ENCODE data around the gene GOLIM4. TPM values are rescaled to one million over a fixed set of nuclear protein-coding genes. Genes with fewer than 3 reads are reported as not detected.

Gene GOLIM4
- total and polyA plus RNA-seq, 2 of the 13 experiments (the other 11 are each of a cell fraction or from before 2014, with no cell fraction given), result 10.9 to 47.7 TPM

GRCh38 chr3:168095611-168096209 lies at the start of gene GOLIM4 (continued):
- TF ChIP-seq SNRNP70 (IDR thresholded peaks at IDR 0.05; ENCODE audit: low read depth, low read length) (no peak), CREB3 (CRISPR knock-in tag; IDR thresholded peaks at IDR 0.05) (peak; percentile 68; the same call in 1 of the 2 replicates), BHLHE40 (IDR thresholded peaks at IDR 0.05; ENCODE audit: low read length) (no peak; the same call in 1 of the 2 replicates), CBX2 (IDR thresholded peaks at IDR 0.05; ENCODE audit: low read depth, low read length) (no peak), CBX2 (CRISPR knock-in tag; IDR thresholded peaks at IDR 0.05; ENCODE audit: low read depth) (no peak), PHF20 (CRISPR knock-in tag; IDR thresholded peaks at IDR 0.05) (peak; percentile 67), ZNF430 (CRISPR knock-in tag; IDR thresholded peaks at IDR 0.05) (peak; percentile 75; the same call in 1 of the 2 replicates), ZSCAN30 (CRISPR knock-in tag; IDR thresholded peaks at IDR 0.05) (no peak), ZNF567 (CRISPR knock-in tag; IDR thresholded peaks at IDR 0.05; ENCODE audit: borderline replicate concordance) (no peak), ZMYM4 (CRISPR knock-in tag; IDR thresholded peaks at IDR 0.05) (peak; percentile 94), TBL1XR1 (IDR thresholded peaks at IDR 0.05; ENCODE audit: borderline replicate concordance, low read length, partially characterized antibody) (no peak), ADNP (CRISPR knock-in tag; IDR thresholded peaks at IDR 0.05) (no peak), THYN1 (CRISPR knock-in tag; IDR thresholded peaks at IDR 0.05; ENCODE audit: borderline replicate concordance, low read depth) (no peak), MTA1 (CRISPR knock-in tag; IDR thresholded peaks at IDR 0.05; ENCODE audit: borderline replicate concordance) (0 out of 2 replicates have a peak, but pooled peaks have one; percentile 5), NR2F2 (IDR thresholded peaks at IDR 0.05; ENCODE audit: borderline replicate concordance, low read depth) (no peak), MXD3 (CRISPR knock-in tag; IDR thresholded peaks at IDR 0.05) (peak; percentile 79), PLSCR1 (CRISPR knock-in tag; IDR thresholded peaks at IDR 0.05; ENCODE audit: borderline replicate concordance) (0 out of 2 replicates have a peak, but pooled peaks have one; percentile 80), ZBTB4 (CRISPR knock-in tag; IDR thresholded peaks at IDR 0.05; ENCODE audit: borderline replicate concordance) (no peak), SETDB1 (CRISPR knock-in tag; IDR thresholded peaks at IDR 0.05; ENCODE audit: borderline replicate concordance) (no peak), SMAD1 (CRISPR knock-in tag; IDR thresholded peaks at IDR 0.05; ENCODE audit: borderline replicate concordance, low read depth) (no peak; the same call in 1 of the 2 replicates), ZNF12 (CRISPR knock-in tag; IDR thresholded peaks at IDR 0.05) (no peak), ZBTB8A (CRISPR knock-in tag; IDR thresholded peaks at IDR 0.05; ENCODE audit: borderline replicate concordance, low read depth) (no peak)

Data from HepG2 (cell line).